SJCRH30 (cell line): ENCODE results near the gene CDC42SE1. TPM values are rescaled to one million over a fixed set of nuclear protein-coding genes. Genes with fewer than 3 reads are reported as not detected.
"Not testable (repeated sequence)": the region's sequence is repeated elsewhere in the genome, so short reads cannot be mapped to it uniquely, and the experiment has no call there.

ENCODE experiments used
- DNase-seq, 2 experiments: peaks; one replicate each; pipeline ENCODE4 v3.0.0-alpha.2; 2015 to 2020
- H3K27ac ChIP-seq: fragments of 250-450 bp; sonication (Bioruptor Pico); 2 replicates; pipeline ENCODE4 v1.5.1; 2020; ENCODE audit warnings: mild to moderate bottlenecking, moderate library complexity
- H3K27me3 ChIP-seq: fragments of 250-450 bp; sonication (Bioruptor Pico); 2 replicates; pipeline ENCODE4 v1.5.1; 2020; ENCODE audit warnings: mild to moderate bottlenecking, moderate library complexity
- H3K36me3 ChIP-seq: fragments of 250-450 bp; sonication (Bioruptor Pico); 2 replicates; pipeline ENCODE4 v1.5.1; 2020; ENCODE audit warnings: mild to moderate bottlenecking, moderate library complexity
- H3K4me1 ChIP-seq: fragments of 250-450 bp; sonication (Bioruptor Pico); 2 replicates; pipeline ENCODE4 v1.5.1; 2020; ENCODE audit warnings: mild to moderate bottlenecking, moderate library complexity
- H3K4me3 ChIP-seq: fragments of 250-450 bp; sonication (Bioruptor Pico); 2 replicates; pipeline ENCODE4 v1.5.1; 2020; ENCODE audit warnings: mild to moderate bottlenecking, moderate library complexity
- H3K9me3 ChIP-seq: fragments of 250-450 bp; sonication (Bioruptor Pico); replicated peaks from 2 replicates; pipeline ENCODE4 v1.5.1; 2020; ENCODE audit warnings: mild to moderate bottlenecking, moderate library complexity
- total RNA-seq: library from RNA; depleted of rRNA; stranded (reverse); fragments of >200 nt; shearing (Covaris generic); gene quantifications from 2 replicates; pipeline ENCODE4 v1.2.3, GENCODE V29; 2014; rRNA removed

The CDC42SE1 gene, protein sequence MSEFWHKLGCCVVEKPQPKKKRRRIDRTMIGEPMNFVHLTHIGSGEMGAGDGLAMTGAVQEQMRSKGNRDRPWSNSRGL
- 42.2 and 48.3 TPM in 2 replicates for total RNA-seq

- H3K4me3 ChIP-seq, result peak within 1 kb of the TSS; percentile 71
- no peaks in the 10 kb centered on the region for H3K27me3 ChIP-seq
- H3K27ac ChIP-seq, result peak within 1 kb of the TSS; percentile 74
- peaks cover 5% of the 10 kb centered on the region for H3K4me1 ChIP-seq
- peak; percentile 89 to 90 for DNase-seq
- peaks cover 22% of the 10 kb centered on the region for H3K36me3 ChIP-seq
- no peaks in the 10 kb centered on the region for H3K9me3 ChIP-seq
These were observed at the start of gene CDC42SE1 for GRCh38 chr1:151059109-151060006. Gene CDC42SE1, minus strand, starts transcription at chr1:151059622. Its CDS starts 3,892 bp downstream, at chr1:151055730.

DNA sequence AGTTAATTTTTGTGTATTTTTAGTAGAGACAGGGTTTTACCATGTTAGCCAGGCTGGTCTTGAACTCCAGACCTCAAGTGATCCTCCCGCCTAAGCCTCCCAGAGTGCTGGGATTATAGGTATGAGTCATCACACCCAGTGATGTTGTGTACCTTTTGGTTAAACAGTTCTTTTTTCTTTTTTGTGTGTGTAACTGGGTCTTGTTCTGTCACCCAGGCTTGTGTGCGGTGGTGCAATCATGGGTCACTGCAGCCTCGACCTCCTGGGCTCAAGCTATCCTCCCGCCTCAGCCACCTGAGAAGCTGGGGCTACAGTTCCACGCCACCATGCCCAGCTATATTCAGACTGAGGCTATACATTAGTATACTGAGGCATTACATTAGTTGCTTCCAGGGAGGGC lies 48.9 kb upstream of the CDC42SE1 start:
- Histone ChIP-seq H3K4me1 (no peaks in the 10 kb centered on the region), H3K36me3 (no peaks in the 10 kb centered on the region), H3K27me3 (no peaks in the 10 kb centered on the region), H3K27ac (no peak overlapping the region), H3K9me3 (no peaks in the 10 kb centered on the region), H3K4me3 (no peak overlapping the region)
- DNase-seq, result no peak

- Histone ChIP-seq H3K27ac (no peak overlapping the region), H3K4me3 (no peak overlapping the region), H3K4me1 (no peaks in the 10 kb centered on the region), H3K9me3 (no peaks in the 10 kb centered on the region), H3K27me3 (no peaks in the 10 kb centered on the region), H3K36me3 (no peaks in the 10 kb centered on the region)
- no peak for DNase-seq
These were observed 47.5 kb upstream of the CDC42SE1 start for GRCh38 chr1:151106894-151107293.

DNA sequence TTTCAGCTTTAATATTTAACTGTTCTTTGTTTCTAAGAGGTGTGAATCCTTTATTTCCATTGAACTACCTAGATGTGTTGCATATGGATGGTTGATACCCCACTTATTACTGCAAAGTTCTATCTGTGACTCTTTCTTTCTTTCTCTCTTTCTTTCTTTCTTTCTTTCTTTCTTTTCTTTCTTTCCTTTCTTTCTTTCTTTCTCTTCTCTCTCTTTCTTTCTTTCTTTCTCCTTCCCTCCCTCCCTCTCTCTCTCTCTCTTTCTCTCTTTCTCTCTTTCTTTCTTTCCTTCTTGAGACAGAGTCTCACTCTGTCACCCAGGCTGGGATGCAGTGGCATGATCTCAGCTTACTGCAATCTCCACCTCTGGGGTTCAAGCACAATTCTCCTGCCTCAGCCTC lies 45.2 kb upstream of the CDC42SE1 start:
- DNase-seq, result no peak
- H3K36me3 ChIP-seq, result no peaks in the 10 kb centered on the region

DNA sequence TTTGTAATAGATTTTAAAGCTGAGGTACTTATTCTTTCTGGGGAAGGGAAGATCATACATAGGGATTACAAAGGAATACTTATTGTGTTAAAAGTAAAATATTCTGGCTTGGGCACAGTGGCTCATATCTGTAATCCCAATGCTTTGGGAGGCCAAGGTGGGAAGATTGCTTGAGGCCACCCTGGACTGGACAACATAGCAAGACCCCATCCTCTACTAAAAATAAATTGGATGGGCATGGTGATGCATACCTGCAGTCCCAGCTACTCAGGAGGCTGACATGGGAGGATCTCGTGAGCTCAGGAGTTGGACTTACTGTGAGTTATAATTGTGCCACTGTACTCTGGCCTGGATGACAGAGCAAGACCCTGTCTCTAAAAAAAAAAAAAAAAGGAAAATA lies 38.7 kb upstream of the CDC42SE1 start:
- Histone ChIP-seq H3K4me1 (no peaks in the 10 kb centered on the region), H3K27ac (no peak overlapping the region), H3K9me3 (no peaks in the 10 kb centered on the region), H3K4me3 (no peak overlapping the region), H3K36me3 (no peaks in the 10 kb centered on the region), H3K27me3 (no peaks in the 10 kb centered on the region)
- no peak for DNase-seq

More for the DNA sequence above, 45.2 kb upstream of the CDC42SE1 start:
- no peaks in the 10 kb centered on the region for H3K27me3 ChIP-seq
- no peak overlapping the region for H3K4me3 ChIP-seq
- no peaks in the 10 kb centered on the region for H3K4me1 ChIP-seq
- H3K9me3 ChIP-seq, result no peaks in the 10 kb centered on the region
- no peak overlapping the region for H3K27ac ChIP-seq

GRCh38 chr1:151097426-151097825 lies 38.0 kb upstream of the CDC42SE1 start:
- not testable (repeated sequence) for H3K27ac ChIP-seq, H3K4me1 ChIP-seq, H3K36me3 ChIP-seq, DNase-seq, H3K4me3 ChIP-seq, H3K9me3 ChIP-seq, H3K27me3 ChIP-seq

DNA sequence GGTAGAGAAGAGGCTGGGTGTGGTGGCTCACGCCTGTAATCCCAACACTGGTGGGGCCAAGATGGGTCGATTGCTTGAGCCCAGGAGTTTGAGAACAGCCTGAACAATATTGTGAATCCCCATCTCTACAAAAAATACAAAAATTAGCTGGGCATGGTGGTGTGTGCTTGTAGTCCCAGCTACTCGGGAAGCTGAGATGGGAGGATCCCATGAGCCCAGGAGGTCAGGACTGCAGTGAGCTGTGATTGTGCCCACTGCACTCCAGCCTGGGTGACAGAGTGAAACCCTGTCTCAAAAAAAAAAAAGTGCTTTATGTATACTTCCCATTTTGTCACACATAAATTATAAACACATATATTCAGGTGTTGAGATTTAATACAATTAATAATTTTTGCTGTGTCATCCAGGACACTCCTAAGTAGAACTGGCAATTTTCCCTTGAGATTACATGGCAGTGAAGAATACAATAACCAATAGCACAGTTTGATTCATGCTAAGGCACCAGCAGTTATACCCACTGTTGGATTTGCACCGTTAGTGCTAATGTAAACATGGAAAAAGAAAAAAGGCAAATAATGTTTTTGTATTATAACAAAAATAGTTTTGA lies 26.6 kb upstream of the CDC42SE1 start:
- Histone ChIP-seq H3K27me3 (no peaks in the 10 kb centered on the region), H3K27ac (no peak overlapping the region), H3K4me1 (no peaks in the 10 kb centered on the region), H3K36me3 (no peaks in the 10 kb centered on the region), H3K4me3 (no peak overlapping the region), H3K9me3 (no peaks in the 10 kb centered on the region)
- DNase-seq, result no peak

DNA sequence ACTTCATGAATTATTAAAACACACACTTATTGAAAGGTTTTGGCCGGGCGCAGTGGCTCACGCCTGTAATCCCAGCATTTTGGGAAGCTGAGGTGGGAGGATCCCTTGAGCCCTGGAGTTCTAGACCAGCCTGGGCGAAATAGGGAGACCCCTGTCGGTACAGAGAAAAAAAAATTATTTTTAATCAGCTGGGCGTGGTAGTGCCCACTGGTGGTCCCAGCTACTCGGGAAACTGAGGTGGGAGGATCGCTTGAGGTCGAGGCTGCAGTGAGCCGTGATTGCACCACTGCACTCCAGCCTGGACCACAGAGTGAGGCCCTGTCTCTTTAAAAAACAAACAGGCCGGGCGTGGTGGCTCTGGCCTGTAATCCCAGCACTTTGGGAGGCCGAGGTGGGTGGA lies 12.8 kb upstream of the CDC42SE1 start:
- H3K4me3 ChIP-seq, result no peak overlapping the region
- H3K27me3 ChIP-seq, result no peaks in the 10 kb centered on the region
- H3K9me3 ChIP-seq, result no peaks in the 10 kb centered on the region
- DNase-seq, result no peak
- peaks cover 5% of the 10 kb centered on the region; the same call in 1 of the 2 replicates for H3K4me1 ChIP-seq
- peaks cover 9% of the 10 kb centered on the region; the same call in 1 of the 2 replicates for H3K36me3 ChIP-seq
- no peak overlapping the region for H3K27ac ChIP-seq

DNA sequence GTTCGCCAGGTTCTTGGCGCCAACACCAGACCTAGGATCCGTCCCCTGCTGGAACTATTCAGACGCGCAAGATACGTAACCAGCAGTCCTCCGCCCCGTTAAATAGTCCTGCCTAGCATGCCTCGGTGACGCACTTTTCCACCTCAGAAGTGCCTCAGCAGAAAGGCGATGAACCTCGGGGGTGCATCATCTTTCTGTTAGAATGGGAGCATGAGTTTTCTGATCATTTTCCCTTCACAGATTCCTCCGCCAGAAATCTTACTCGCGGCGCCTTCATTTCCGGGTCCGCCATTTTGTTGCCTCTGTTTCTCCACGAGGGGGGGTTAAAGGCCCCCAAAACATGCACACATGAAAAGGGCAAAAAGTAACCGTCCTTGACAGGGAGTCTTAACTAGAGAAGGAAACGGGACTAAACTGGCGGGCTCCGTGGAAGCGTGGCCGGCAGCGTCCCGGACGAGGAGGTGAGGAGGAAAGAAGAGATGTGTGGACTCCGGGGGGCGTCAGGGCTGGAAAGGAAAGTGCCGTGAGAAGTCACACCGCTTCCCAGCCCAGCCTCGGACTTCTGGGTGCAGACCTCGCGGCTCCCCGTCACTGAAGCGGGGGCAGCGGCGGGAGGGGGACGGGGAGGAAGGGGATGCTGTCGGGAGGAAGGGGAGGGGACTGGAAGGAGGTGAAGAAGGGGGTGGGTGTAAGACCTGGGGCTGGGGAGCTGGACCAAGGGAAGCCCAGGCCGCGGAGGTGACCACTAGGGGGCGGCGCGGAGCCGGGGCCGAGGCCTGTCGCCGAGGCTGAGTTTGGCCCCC lies 11.3 kb upstream of the CDC42SE1 start, which contains the start of gene GABPB2:
GABPB2 (plus strand) TSS at position 288 of the 803 bp plus-strand sequence. CDS start 17,429 bp downstream, outside the sequence.
- H3K4me1 ChIP-seq, result peaks cover 5% of the 10 kb centered on the region; the same call in 1 of the 2 replicates
- H3K27ac ChIP-seq, result peak within 1 kb of the TSS; percentile 91
- DNase-seq, result peak; percentile 92
- H3K27me3 ChIP-seq, result no peaks in the 10 kb centered on the region
- H3K9me3 ChIP-seq, result no peaks in the 10 kb centered on the region
- peak within 1 kb of the TSS; percentile 69 for H3K4me3 ChIP-seq
- H3K36me3 ChIP-seq, result peaks cover 9% of the 10 kb centered on the region; the same call in 1 of the 2 replicates

DNA sequence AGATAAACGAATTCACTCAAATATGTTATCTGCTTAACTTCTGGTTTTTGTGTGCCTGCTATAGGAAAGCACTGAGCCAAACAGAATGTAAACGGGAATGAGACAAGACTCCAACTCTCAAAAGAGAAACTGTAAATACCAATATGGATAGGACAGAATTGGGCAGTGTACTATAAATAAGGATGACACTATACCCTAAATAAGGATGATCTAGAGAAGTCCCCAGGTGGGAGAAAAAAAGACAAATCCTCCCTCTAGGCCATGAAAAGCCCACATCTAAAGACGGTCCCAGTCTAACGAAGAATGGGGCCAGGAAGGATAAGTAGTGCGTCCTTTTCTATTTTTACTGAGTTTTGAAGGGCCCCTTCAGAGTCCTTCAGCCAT lies 9.7 kb upstream of the CDC42SE1 start:
- Histone ChIP-seq H3K27me3 (no peaks in the 10 kb centered on the region), H3K27ac (no peak overlapping the region)

GRCh38 chr1:151067185-151067584 lies 7.8 kb upstream of the CDC42SE1 start:
- Histone ChIP-seq H3K27ac (no peak overlapping the region), H3K4me1 (peaks cover 5% of the 10 kb centered on the region; the same call in 1 of the 2 replicates), H3K36me3 (peaks cover 12% of the 10 kb centered on the region; the same call in 1 of the 2 replicates), H3K27me3 (no peaks in the 10 kb centered on the region), H3K4me3 (no peak overlapping the region), H3K9me3 (no peaks in the 10 kb centered on the region)
- DNase-seq, result no peak

More for the DNA sequence above, 9.7 kb upstream of the CDC42SE1 start:
- Histone ChIP-seq H3K4me3 (no peak overlapping the region), H3K4me1 (peaks cover 5% of the 10 kb centered on the region; the same call in 1 of the 2 replicates), H3K36me3 (peaks cover 9% of the 10 kb centered on the region; the same call in 1 of the 2 replicates), H3K9me3 (no peaks in the 10 kb centered on the region)
- DNase-seq, result no peak

DNA sequence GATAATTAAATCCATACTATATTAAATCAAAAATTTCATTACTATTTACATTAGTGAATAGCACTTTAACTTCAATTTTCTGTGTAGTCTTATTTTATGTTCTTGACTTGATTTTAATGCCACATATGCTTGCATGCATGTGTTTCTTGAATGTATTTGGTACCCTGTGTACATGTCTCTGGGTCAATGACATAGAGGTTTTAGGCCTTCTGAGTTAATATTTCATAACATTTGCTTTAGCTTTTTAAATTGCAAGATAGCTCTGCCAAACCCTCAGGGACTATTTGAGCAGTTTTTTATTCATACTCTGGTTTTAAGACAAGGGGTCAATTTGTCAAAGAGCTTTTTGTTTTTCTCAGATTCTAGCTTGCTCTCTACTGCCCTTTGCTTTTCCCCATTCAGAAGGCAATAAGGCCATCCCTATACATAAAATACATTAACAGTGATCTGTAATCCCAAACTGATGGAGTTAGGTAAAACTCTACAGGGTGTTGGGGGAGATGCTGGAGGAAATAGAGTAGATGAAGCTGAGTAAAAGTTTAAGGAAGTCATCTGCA lies 5.7 kb upstream of the CDC42SE1 start:
- Histone ChIP-seq H3K4me1 (no peaks in the 10 kb centered on the region), H3K27me3 (no peaks in the 10 kb centered on the region), H3K27ac (no peak overlapping the region), H3K9me3 (no peaks in the 10 kb centered on the region), H3K36me3 (peaks cover 12% of the 10 kb centered on the region; the same call in 1 of the 2 replicates), H3K4me3 (no peak overlapping the region)
- DNase-seq, result no peak

DNA sequence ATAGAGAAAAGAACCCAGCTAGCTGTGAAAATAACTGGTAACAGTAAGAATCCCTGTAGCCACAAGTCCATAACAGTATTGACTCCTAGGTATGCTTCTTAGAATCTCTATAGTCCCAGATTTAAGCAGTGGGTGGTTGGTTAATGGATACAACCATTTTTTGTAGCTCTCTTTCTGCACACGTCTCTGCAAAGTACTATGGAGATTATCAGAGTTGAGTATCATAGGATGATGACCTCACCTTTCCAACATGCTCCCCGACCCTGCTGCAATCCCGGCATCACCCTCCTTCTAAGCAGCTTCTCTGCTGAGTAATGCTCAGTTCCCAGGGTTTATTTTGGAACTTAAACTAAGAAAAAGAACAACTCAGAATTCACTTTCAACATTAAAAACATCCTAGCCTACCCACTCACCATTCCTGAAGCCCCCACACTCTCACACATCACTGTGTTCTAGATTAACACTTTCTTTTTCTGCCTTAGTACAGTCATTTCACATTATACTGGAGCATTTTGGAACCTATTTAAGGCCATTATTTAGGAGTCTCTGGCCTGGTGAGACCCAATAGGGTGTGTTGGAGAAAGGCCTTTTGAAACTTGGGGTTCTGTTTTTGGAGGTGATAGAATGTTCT lies 3.4 kb upstream of the CDC42SE1 start:
- DNase-seq, result no peak
- no peak overlapping the region for H3K4me3 ChIP-seq
- H3K36me3 ChIP-seq, result peaks cover 7% of the 10 kb centered on the region; the same call in 1 of the 2 replicates
- no peak overlapping the region for H3K27ac ChIP-seq
- no peaks in the 10 kb centered on the region for H3K9me3 ChIP-seq
- peaks cover 4% of the 10 kb centered on the region for H3K4me1 ChIP-seq
- H3K27me3 ChIP-seq, result no peaks in the 10 kb centered on the region
